Upper lobe of left lung (tissue), 4 donors: ENCODE data around the gene IFNAR1.

ENCODE experiments used
- POLR2A ChIP-seq, 4 donors: fragments of 450-650 bp; IDR thresholded peaks; one replicate each; pipeline ENCODE4 v1.5.1; 2016 to 2017; ENCODE audit warnings: antibody characterized with exemption in 4 of 4, mild to moderate bottlenecking in 2 of 4
- TF ChIP-seq, protein P1 (sequence below), 6 experiments: fragments of 450-650 bp in 4 of 6; fragments of 200-600 bp in 2 of 6; sonication (generic) in 2 of 6; IDR thresholded peaks; one replicate each; pipeline ENCODE4 v1.5.1; 2016 to 2019; ENCODE audit warnings: antibody characterized with exemption in 6 of 6

GRCh38 chr21:33374080-33374449 lies 49.3 kb downstream of the IFNAR1 start:
- TF ChIP-seq, protein P1, sequence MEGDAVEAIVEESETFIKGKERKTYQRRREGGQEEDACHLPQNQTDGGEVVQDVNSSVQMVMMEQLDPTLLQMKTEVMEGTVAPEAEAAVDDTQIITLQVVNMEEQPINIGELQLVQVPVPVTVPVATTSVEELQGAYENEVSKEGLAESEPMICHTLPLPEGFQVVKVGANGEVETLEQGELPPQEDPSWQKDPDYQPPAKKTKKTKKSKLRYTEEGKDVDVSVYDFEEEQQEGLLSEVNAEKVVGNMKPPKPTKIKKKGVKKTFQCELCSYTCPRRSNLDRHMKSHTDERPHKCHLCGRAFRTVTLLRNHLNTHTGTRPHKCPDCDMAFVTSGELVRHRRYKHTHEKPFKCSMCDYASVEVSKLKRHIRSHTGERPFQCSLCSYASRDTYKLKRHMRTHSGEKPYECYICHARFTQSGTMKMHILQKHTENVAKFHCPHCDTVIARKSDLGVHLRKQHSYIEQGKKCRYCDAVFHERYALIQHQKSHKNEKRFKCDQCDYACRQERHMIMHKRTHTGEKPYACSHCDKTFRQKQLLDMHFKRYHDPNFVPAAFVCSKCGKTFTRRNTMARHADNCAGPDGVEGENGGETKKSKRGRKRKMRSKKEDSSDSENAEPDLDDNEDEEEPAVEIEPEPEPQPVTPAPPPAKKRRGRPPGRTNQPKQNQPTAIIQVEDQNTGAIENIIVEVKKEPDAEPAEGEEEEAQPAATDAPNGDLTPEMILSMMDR (IDR thresholded peaks at IDR 0.05) = no peak
- TF ChIP-seq POLR2A (IDR thresholded peaks at IDR 0.05) = no peak
